T-helper 2 cell (primary cell): ENCODE measurements around the gene SLC30A1.
"Not testable (repeated sequence)": the region's sequence is repeated elsewhere in the genome, so short reads cannot be mapped to it uniquely, and the experiment has no call there.

Source experiments
- DNase-seq, 5 experiments: peaks; one replicate each; pipeline versions ENCODE4 v3.0.0 to v3.0.0-alpha.2; 2012 to 2022

SLC30A1 gene

GRCh38 chr1:211547710-211548109 is 31.3 kb downstream of the SLC30A1 start:
- DNase-seq: no peak

GRCh38 chr1:211546543-211546942 is 32.4 kb downstream of the SLC30A1 start:
- DNase-seq: no peak

- no peak for DNase-seq
Measured at GRCh38 chr1:211543025-211543424, 35.9 kb downstream of the SLC30A1 start.

- peak in 1 of 5 experiments; percentile 19 for DNase-seq
Measured at GRCh38 chr1:211541720-211542477, 37.1 kb downstream of the SLC30A1 start.

GRCh38 chr1:211541278-211541677 is 37.7 kb downstream of the SLC30A1 start:
- no peak for DNase-seq

GRCh38 chr1:211540824-211541223 is 38.1 kb downstream of the SLC30A1 start:
- DNase-seq: not testable (repeated sequence)

- DNase-seq: no peak
Measured at GRCh38 chr1:211538287-211538686, 40.7 kb downstream of the SLC30A1 start.

GRCh38 chr1:211537253-211537652 is 41.7 kb downstream of the SLC30A1 start:
- peak in 1 of 5 experiments; percentile 51 for DNase-seq

GRCh38 chr1:211536606-211537005 is 42.4 kb downstream of the SLC30A1 start:
- DNase-seq: no peak

- DNase-seq: no peak
Measured at GRCh38 chr1:211535346-211535745, 43.6 kb downstream of the SLC30A1 start.

GRCh38 chr1:211534545-211535291 is 44.2 kb downstream of the SLC30A1 start:
- DNase-seq: no peak

- no peak for DNase-seq
Measured at GRCh38 chr1:211532088-211532444, 46.9 kb downstream of the SLC30A1 start.

- DNase-seq: no peak
Measured at GRCh38 chr1:211531194-211532087, 47.5 kb downstream of the SLC30A1 start.

GRCh38 chr1:211530102-211530501 is 48.9 kb downstream of the SLC30A1 start:
- DNase-seq: no peak

- DNase-seq: no peak
Measured at GRCh38 chr1:211529453-211529852, 49.5 kb downstream of the SLC30A1 start.

- no peak for DNase-seq
Measured at GRCh38 chr1:211529011-211529410, 50.0 kb downstream of the SLC30A1 start.

GRCh38 chr1:211527888-211528287 is 51.1 kb downstream of the SLC30A1 start:
- no peak for DNase-seq

GRCh38 chr1:211527006-211527405 is 52.0 kb downstream of the SLC30A1 start:
- DNase-seq: no peak

- DNase-seq: no peak
Measured at GRCh38 chr1:211526101-211526500, 52.9 kb downstream of the SLC30A1 start.

- DNase-seq: no peak
Measured at GRCh38 chr1:211525101-211525676, 53.8 kb downstream of the SLC30A1 start.

GRCh38 chr1:211524521-211524920 is 54.4 kb downstream of the SLC30A1 start:
- DNase-seq: no peak

- DNase-seq: no peak
Measured at GRCh38 chr1:211522804-211523203, 56.2 kb downstream of the SLC30A1 start.
